WTC11 (cell line): ENCODE measurements around the gene CD163L1. TPM values are rescaled to one million over a fixed set of nuclear protein-coding genes. Genes with fewer than 3 reads are reported as not detected.

Experiments
- ATAC-seq: fragments of 200-7000 bp; cut with Tn5 transposase; 2 replicates; pipeline ENCODE4 v1.10.0; 2021; ENCODE audit warnings: mild to moderate bottlenecking, moderate library complexity
- CTCF ChIA-PET: fragments of 300-600 bp; sonication (Branson Sonifier 250); formaldehyde crosslinking; loops from one replicate; lab custom pipeline; 2021; ENCODE audit warnings: antibody characterized with exemption; lab: Charles Lee
- POLR2A ChIA-PET: fragments of 350-600 bp; sonication (Branson Sonifier 250); formaldehyde crosslinking; loops from one replicate; lab custom pipeline; 2021; ENCODE audit warnings: antibody characterized with exemption; lab: Charles Lee
- DNase-seq: peaks from one replicate; pipeline ENCODE4 v3.0.0; 2021; ENCODE audit warnings: low spot score
- H3K27ac Mint-ChIP-seq: 2 replicates; pipeline ENCODE4 v1.8.0; 2021; ENCODE audit warnings: mixed read lengths
- H3K27me3 Mint-ChIP-seq: 2 replicates; pipeline ENCODE4 v1.8.0; 2021; ENCODE audit warnings: low read depth, mild to moderate bottlenecking, moderate library complexity, mixed read lengths
- H3K36me3 Mint-ChIP-seq: 2 replicates; pipeline ENCODE4 v1.8.0; 2021; ENCODE audit warnings: mixed read lengths
- H3K4me1 Mint-ChIP-seq: 2 replicates; pipeline ENCODE4 v1.8.0; 2022; ENCODE audit warnings: mixed read lengths
- H3K4me3 Mint-ChIP-seq: 2 replicates; pipeline ENCODE4 v1.8.0; 2021; ENCODE audit warnings: mild to moderate bottlenecking, moderate library complexity, mixed read lengths
- H3K9me3 Mint-ChIP-seq: 2 replicates; pipeline ENCODE4 v1.8.0; 2021; ENCODE audit warnings: mixed read lengths
- ATF1 ChIP-seq: sonication (generic); formaldehyde crosslinking; IDR thresholded peaks from 2 replicates; pipeline ENCODE4 v1.8.1; 2023; ENCODE audit warnings: mild to moderate bottlenecking, moderate library complexity, missing genetic modification reagents
- E2F1 ChIP-seq: sonication (generic); formaldehyde crosslinking; IDR thresholded peaks from 2 replicates; pipeline ENCODE4 v1.8.0; 2022; ENCODE audit warnings: mild to moderate bottlenecking, missing genetic modification reagents
- ERG ChIP-seq: fragments of 250-450 bp; sonication (Bioruptor Pico); IDR thresholded peaks from 2 replicates; pipeline ENCODE4 v1.8.0; 2021; ENCODE audit warnings: mild to moderate bottlenecking
- JUN ChIP-seq: sonication (generic); formaldehyde crosslinking; IDR thresholded peaks from 2 replicates; pipeline ENCODE4 v1.8.0; 2023; ENCODE audit warnings: mild to moderate bottlenecking, missing genetic modification reagents
- KAT7 ChIP-seq: sonication (generic); formaldehyde crosslinking; IDR thresholded peaks from 2 replicates; pipeline ENCODE4 v1.8.1; 2023; ENCODE audit warnings: missing genetic modification reagents, mild to moderate bottlenecking, borderline replicate concordance
- NFYB ChIP-seq: sonication (generic); formaldehyde crosslinking; conservative IDR thresholded peaks from 2 replicates; pipeline ENCODE4 v1.8.0; 2022; ENCODE audit warnings: low read depth, missing genetic modification reagents
- NR1H2 ChIP-seq: sonication (generic); formaldehyde crosslinking; IDR thresholded peaks from 2 replicates; pipeline ENCODE4 v1.9.0; 2021; ENCODE audit warnings: mild to moderate bottlenecking, moderate library complexity, missing genetic modification reagents
- OVOL2 ChIP-seq: fragments of 250-450 bp; sonication (Bioruptor Pico); IDR thresholded peaks from 2 replicates; pipeline ENCODE4 v1.9.0; 2021; ENCODE audit warnings: mild to moderate bottlenecking, borderline replicate concordance
- PRRX2 ChIP-seq: fragments of 250-450 bp; sonication (Bioruptor Pico); IDR thresholded peaks from 2 replicates; pipeline ENCODE4 v1.8.0; 2021; ENCODE audit warnings: mild to moderate bottlenecking
- RORB ChIP-seq: fragments of 250-450 bp; sonication (Bioruptor Pico); IDR thresholded peaks from 2 replicates; pipeline ENCODE4 v1.9.0; 2021; ENCODE audit warnings: mild to moderate bottlenecking
- SMAD3 ChIP-seq: sonication (generic); formaldehyde crosslinking; IDR thresholded peaks from 2 replicates; pipeline ENCODE4 v1.8.0; 2022; ENCODE audit warnings: missing genetic modification reagents, mild to moderate bottlenecking, borderline replicate concordance
- ZMAT4 ChIP-seq: fragments of 250-450 bp; sonication (Bioruptor Pico); IDR thresholded peaks from 2 replicates; pipeline ENCODE4 v1.9.0; 2021; ENCODE audit warnings: mild to moderate bottlenecking
- ZNF416 ChIP-seq: fragments of 250-450 bp; sonication (Bioruptor Pico); IDR thresholded peaks from 2 replicates; pipeline ENCODE4 v1.9.0; 2021; ENCODE audit warnings: mild to moderate bottlenecking, inconsistent platforms
- ZNF671 ChIP-seq: fragments of 250-450 bp; sonication (Bioruptor Pico); IDR thresholded peaks from 2 replicates; pipeline ENCODE4 v1.8.0; 2021; ENCODE audit warnings: mild to moderate bottlenecking
- total RNA-seq: library from RNA; stranded (reverse); gene quantifications from 3 replicates; pipeline ENCODE4 v1.2.3, GENCODE V29; 2021
- TF ChIP-seq, protein P1 (sequence below): sonication (generic); formaldehyde crosslinking; IDR thresholded peaks from 2 replicates; pipeline ENCODE4 v1.8.1; 2023; ENCODE audit warnings: mild to moderate bottlenecking, missing genetic modification reagents, moderate library complexity
- TF ChIP-seq, protein P2 (sequence below): sonication (generic); formaldehyde crosslinking; IDR thresholded peaks from 2 replicates; pipeline ENCODE4 v1.8.0; 2022; ENCODE audit warnings: missing genetic modification reagents
- TF ChIP-seq, protein P3 (sequence below): sonication (generic); formaldehyde crosslinking; IDR thresholded peaks from 2 replicates; pipeline ENCODE4 v1.8.1; 2022; ENCODE audit warnings: missing genetic modification reagents, borderline replicate concordance
- TF ChIP-seq, protein P4 (sequence below): sonication (generic); formaldehyde crosslinking; IDR thresholded peaks from 2 replicates; pipeline ENCODE4 v1.8.0; 2022; ENCODE audit warnings: mild to moderate bottlenecking, missing genetic modification reagents

CD163L1 gene
- total RNA-seq, 1 experiment from 2014 or later: 0.26 TPM

GRCh38 chr12:7431993-7432685 is 11.8 kb downstream of the CD163L1 start:
- H3K4me3 Mint-ChIP-seq: no peak overlapping the region
- no peak for TF ChIP-seq ZNF671 (CRISPR knock-in tag)
- POLR2A ChIA-PET: no interaction called here
- CTCF ChIA-PET: no interaction called here
- DNase-seq (no peak), ATAC-seq (no peak)
- H3K4me1 Mint-ChIP-seq: peaks cover 11% of the 10 kb centered on the region
- H3K27ac Mint-ChIP-seq: no peak overlapping the region
- no peaks in the 10 kb centered on the region for H3K27me3 Mint-ChIP-seq
- no peaks in the 10 kb centered on the region for H3K36me3 Mint-ChIP-seq
- H3K9me3 Mint-ChIP-seq: no peaks in the 10 kb centered on the region

DNA sequence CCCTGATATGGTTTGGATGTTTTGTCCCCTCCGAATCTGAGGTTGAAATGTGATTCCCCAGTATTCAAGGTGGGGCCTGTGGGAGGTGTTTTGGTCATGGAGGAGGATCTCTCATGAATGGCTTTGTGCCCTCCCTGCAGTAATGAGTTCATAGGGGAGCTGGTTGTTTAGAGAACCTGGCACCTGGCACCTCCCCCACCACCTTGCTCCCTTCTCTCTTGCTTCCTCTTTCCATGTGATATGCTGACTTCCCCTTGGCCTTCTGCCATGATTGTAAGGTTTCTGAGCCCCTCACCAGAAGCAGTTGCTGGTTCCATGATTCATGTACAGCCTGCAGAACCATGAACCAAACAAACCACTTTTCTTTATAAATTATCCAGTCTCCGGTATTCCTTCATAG is 32.6 kb downstream of the CD163L1 start:
- Mint-ChIP-seq H3K27ac (no peak overlapping the region), H3K4me3 (no peak overlapping the region), H3K9me3 (no peaks in the 10 kb centered on the region), H3K4me1 (peaks cover 19% of the 10 kb centered on the region)
- ChIA-PET CTCF (interaction anchor here (0.6 kb wide), 1 partner anchor 722 kb away, joined by 5 read pairs; the partner anchor contains the start of gene ZNF384), POLR2A (no interaction called here)
- TF ChIP-seq, protein P1, sequence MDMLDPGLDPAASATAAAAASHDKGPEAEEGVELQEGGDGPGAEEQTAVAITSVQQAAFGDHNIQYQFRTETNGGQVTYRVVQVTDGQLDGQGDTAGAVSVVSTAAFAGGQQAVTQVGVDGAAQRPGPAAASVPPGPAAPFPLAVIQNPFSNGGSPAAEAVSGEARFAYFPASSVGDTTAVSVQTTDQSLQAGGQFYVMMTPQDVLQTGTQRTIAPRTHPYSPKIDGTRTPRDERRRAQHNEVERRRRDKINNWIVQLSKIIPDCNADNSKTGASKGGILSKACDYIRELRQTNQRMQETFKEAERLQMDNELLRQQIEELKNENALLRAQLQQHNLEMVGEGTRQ (CRISPR knock-in tag): no peak
- TF ChIP-seq, protein P2, sequence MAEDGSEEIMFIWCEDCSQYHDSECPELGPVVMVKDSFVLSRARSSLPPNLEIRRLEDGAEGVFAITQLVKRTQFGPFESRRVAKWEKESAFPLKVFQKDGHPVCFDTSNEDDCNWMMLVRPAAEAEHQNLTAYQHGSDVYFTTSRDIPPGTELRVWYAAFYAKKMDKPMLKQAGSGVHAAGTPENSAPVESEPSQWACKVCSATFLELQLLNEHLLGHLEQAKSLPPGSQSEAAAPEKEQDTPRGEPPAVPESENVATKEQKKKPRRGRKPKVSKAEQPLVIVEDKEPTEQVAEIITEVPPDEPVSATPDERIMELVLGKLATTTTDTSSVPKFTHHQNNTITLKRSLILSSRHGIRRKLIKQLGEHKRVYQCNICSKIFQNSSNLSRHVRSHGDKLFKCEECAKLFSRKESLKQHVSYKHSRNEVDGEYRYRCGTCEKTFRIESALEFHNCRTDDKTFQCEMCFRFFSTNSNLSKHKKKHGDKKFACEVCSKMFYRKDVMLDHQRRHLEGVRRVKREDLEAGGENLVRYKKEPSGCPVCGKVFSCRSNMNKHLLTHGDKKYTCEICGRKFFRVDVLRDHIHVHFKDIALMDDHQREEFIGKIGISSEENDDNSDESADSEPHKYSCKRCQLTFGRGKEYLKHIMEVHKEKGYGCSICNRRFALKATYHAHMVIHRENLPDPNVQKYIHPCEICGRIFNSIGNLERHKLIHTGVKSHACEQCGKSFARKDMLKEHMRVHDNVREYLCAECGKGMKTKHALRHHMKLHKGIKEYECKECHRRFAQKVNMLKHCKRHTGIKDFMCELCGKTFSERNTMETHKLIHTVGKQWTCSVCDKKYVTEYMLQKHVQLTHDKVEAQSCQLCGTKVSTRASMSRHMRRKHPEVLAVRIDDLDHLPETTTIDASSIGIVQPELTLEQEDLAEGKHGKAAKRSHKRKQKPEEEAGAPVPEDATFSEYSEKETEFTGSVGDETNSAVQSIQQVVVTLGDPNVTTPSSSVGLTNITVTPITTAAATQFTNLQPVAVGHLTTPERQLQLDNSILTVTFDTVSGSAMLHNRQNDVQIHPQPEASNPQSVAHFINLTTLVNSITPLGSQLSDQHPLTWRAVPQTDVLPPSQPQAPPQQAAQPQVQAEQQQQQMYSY (CRISPR knock-in tag): peak; percentile 56
- TF ChIP-seq, all 79 proteins: peak for 1
- ATAC-seq: peak; percentile 76
- Mint-ChIP-seq H3K36me3 (no peaks in the 10 kb centered on the region), H3K27me3 (no peaks in the 10 kb centered on the region)
- DNase-seq: no peak

GRCh38 chr12:7404275-7404674 is 39.7 kb downstream of the CD163L1 start:
- Mint-ChIP-seq H3K4me3 (no peak overlapping the region), H3K27ac (no peak overlapping the region), H3K4me1 (no peaks in the 10 kb centered on the region), H3K27me3 (no peaks in the 10 kb centered on the region), H3K36me3 (no peaks in the 10 kb centered on the region), H3K9me3 (no peaks in the 10 kb centered on the region)
- ChIA-PET POLR2A (no interaction called here), CTCF (no interaction called here)
- no peak for DNase-seq
- no peak for ATAC-seq
- no peak for TF ChIP-seq RORB
- TF ChIP-seq, protein P1 (CRISPR knock-in tag): no peak

DNA sequence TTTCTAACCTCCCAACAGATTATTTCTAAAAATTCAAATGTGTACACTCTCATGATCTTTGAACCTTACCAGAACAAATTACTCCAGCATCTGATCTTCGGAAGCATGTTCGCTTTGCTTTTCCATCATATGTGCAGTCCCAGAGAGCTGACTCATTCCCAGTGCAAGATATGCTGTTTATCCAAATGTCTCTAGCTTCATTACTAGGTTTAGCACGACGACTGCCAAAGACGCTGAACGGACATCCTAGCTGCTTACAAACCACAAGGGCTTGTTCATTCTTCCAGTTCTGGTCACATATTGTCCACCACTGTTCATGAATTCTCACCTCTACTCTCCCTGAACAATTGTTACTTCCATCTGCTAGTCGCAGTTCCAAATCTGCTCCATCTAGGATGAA is 40.5 kb downstream of the CD163L1 start:
- Mint-ChIP-seq H3K4me1 (no peaks in the 10 kb centered on the region), H3K9me3 (no peaks in the 10 kb centered on the region), H3K27ac (no peak overlapping the region), H3K4me3 (no peak overlapping the region), H3K36me3 (no peaks in the 10 kb centered on the region), H3K27me3 (no peaks in the 10 kb centered on the region)
- ChIA-PET CTCF (no interaction called here), POLR2A (no interaction called here)
- no peak for DNase-seq
- no peak for ATAC-seq
- TF ChIP-seq ZNF416 (CRISPR knock-in tag) (no peak), E2F1 (CRISPR knock-in tag) (no peak), ZMAT4 (CRISPR knock-in tag) (no peak), ERG (CRISPR knock-in tag) (no peak), OVOL2 (no peak), KAT7 (CRISPR knock-in tag) (no peak), PRRX2 (CRISPR knock-in tag) (no peak), JUN (CRISPR knock-in tag) (no peak), ZNF671 (CRISPR knock-in tag) (no peak), NR1H2 (CRISPR knock-in tag) (no peak), NFYB (CRISPR knock-in tag) (no peak), ATF1 (CRISPR knock-in tag) (no peak), SMAD3 (CRISPR knock-in tag) (no peak)
- TF ChIP-seq, protein P3, sequence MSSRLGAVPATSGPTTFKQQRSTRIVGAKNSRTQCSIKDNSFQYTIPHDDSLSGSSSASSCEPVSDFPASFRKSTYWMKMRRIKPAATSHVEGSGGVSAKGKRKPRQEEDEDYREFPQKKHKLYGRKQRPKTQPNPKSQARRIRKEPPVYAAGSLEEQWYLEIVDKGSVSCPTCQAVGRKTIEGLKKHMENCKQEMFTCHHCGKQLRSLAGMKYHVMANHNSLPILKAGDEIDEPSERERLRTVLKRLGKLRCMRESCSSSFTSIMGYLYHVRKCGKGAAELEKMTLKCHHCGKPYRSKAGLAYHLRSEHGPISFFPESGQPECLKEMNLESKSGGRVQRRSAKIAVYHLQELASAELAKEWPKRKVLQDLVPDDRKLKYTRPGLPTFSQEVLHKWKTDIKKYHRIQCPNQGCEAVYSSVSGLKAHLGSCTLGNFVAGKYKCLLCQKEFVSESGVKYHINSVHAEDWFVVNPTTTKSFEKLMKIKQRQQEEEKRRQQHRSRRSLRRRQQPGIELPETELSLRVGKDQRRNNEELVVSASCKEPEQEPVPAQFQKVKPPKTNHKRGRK (CRISPR knock-in tag): no peak
- TF ChIP-seq, protein P4, sequence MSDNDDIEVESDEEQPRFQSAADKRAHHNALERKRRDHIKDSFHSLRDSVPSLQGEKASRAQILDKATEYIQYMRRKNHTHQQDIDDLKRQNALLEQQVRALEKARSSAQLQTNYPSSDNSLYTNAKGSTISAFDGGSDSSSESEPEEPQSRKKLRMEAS (CRISPR knock-in tag): no peak
